ENCODE data around the gene MAN2B2. TPM values are rescaled to one million over a fixed set of nuclear protein-coding genes. Genes with fewer than 3 reads are reported as not detected.

The MAN2B2 gene
- polyA plus RNA-seq, 3 donors: 17.1 to 20.5 (median 18.0) TPM

- DNase-seq: no peak
Observed at GRCh38 chr4:6591781-6592180, 16.8 kb downstream of the MAN2B2 start.

- no peak for DNase-seq
Observed at GRCh38 chr4:6592804-6593563, 18.0 kb downstream of the MAN2B2 start.

GRCh38 chr4:6594341-6594740, 19.4 kb downstream of the MAN2B2 start:
- DNase-seq: no peak

- DNase-seq: no peak
Observed at GRCh38 chr4:6594826-6595355, 19.9 kb downstream of the MAN2B2 start.

GRCh38 chr4:6595897-6596537, 21.0 kb downstream of the MAN2B2 start:
- DNase-seq: no peak

GRCh38 chr4:6596948-6597347, 22.0 kb downstream of the MAN2B2 start:
- no peak for DNase-seq

GRCh38 chr4:6598127-6598526, 23.1 kb downstream of the MAN2B2 start:
- DNase-seq: no peak

GRCh38 chr4:6598641-6599040, 23.7 kb downstream of the MAN2B2 start:
- DNase-seq: no peak

- no peak for DNase-seq
Observed at GRCh38 chr4:6601661-6602250, 26.8 kb downstream of the MAN2B2 start.

GRCh38 chr4:6602289-6602688, 27.3 kb downstream of the MAN2B2 start:
- no peak for DNase-seq

- DNase-seq: no peak
Observed at GRCh38 chr4:6603128-6603527, 28.1 kb downstream of the MAN2B2 start.

GRCh38 chr4:6605114-6605513, 30.1 kb downstream of the MAN2B2 start:
- no peak for DNase-seq

GRCh38 chr4:6605605-6606004, 30.6 kb downstream of the MAN2B2 start:
- no peak for DNase-seq

GRCh38 chr4:6606465-6607235, 31.7 kb downstream of the MAN2B2 start:
- DNase-seq: no peak

GRCh38 chr4:6607368-6608055, 32.5 kb downstream of the MAN2B2 start:
- no peak for DNase-seq

GRCh38 chr4:6608758-6609414, 33.9 kb downstream of the MAN2B2 start:
- DNase-seq: no peak

GRCh38 chr4:6609415-6610079, 34.6 kb downstream of the MAN2B2 start:
- no peak for DNase-seq

- DNase-seq: no peak
Observed at GRCh38 chr4:6610856-6611430, 36.0 kb downstream of the MAN2B2 start.

- no peak for DNase-seq
Observed at GRCh38 chr4:6612961-6613675, 38.1 kb downstream of the MAN2B2 start.
